Ascending aorta (tissue), 2 donors: ENCODE results near the gene ARID2. TPM values are rescaled to one million over a fixed set of nuclear protein-coding genes. Genes with fewer than 3 reads are reported as not detected.

ENCODE experiments used
- DNase-seq, 2 donors: peaks; one replicate each; pipeline ENCODE4 v3.0.0-alpha.2; 2019; ENCODE audit warnings: low spot score in 2 of 2
- H3K27ac ChIP-seq, 2 donors: fragments of 200-600 bp; sonication (generic); one replicate each; pipeline ENCODE4 v1.5.1; 2016 to 2017; ENCODE audit warnings: mild to moderate bottlenecking in 1 of 2
- H3K27me3 ChIP-seq: fragments of 200-600 bp; sonication (generic); one replicate; pipeline ENCODE4 v1.5.1; 2017
- H3K36me3 ChIP-seq, 2 donors: fragments of 200-600 bp; sonication (generic); one replicate each; pipeline ENCODE4 v1.5.1; 2016
- H3K4me1 ChIP-seq, 2 donors: fragments of 200-600 bp; sonication (generic); one replicate each; pipeline ENCODE4 v1.5.1; 2016 to 2017; ENCODE audit warnings: mild to moderate bottlenecking in 1 of 2
- H3K4me3 ChIP-seq, 2 donors: fragments of 200-600 bp; sonication (generic); one replicate each; pipeline ENCODE4 v1.5.1; 2016 to 2017; ENCODE audit warnings: mild to moderate bottlenecking in 1 of 2
- H3K9me3 ChIP-seq, 2 donors: fragments of 200-600 bp; sonication (generic); one replicate each; pipeline ENCODE4 v1.5.1; 2016
- CTCF ChIP-seq, 3 experiments: fragments of 200-600 bp in 2 of 3; fragments of 450-650 bp in 1 of 3; sonication (generic) in 2 of 3; IDR thresholded peaks; one replicate each; pipeline ENCODE4 v1.5.1; 2016 to 2019; ENCODE audit warnings: antibody characterized with exemption in 3 of 3, mild to moderate bottlenecking in 1 of 3, moderate library complexity in 1 of 3
- intact Hi-C: fragments of 100-400 bp; cut with DNase I; formaldehyde crosslinking; loops from one replicate; pipeline ENCODE4 v1.15.1; 2023
- total RNA-seq: library from RNA; depleted of rRNA; stranded (reverse); fragments of >200 nt; gene quantifications from one replicate; pipeline ENCODE4 v1.1.0, GENCODE V29; 2016

Gene ARID2
- 18.4 TPM for total RNA-seq

- H3K4me1 ChIP-seq: peaks cover 0 to 30% of the 10 kb centered on the region in 2 donors
- no peak for TF ChIP-seq CTCF (IDR thresholded peaks at IDR 0.05)
- H3K36me3 ChIP-seq: no peaks in the 10 kb centered on the region
- H3K27ac ChIP-seq: peak within 1 kb of the TSS; percentile 99
- H3K27me3 ChIP-seq: no peaks in the 10 kb centered on the region
- DNase-seq: peak in 1 of 2 donors; percentile 78
- no peaks in the 10 kb centered on the region for H3K9me3 ChIP-seq
- intact Hi-C loops: loop anchor here (2.0 to 10.0 kb wide), 7 partner anchors 187 to 557 kb away; partner anchors contain the start of genes ANO6 and SCAF11
- H3K4me3 ChIP-seq: peak within 1 kb of the TSS; percentile 74 to 95
Observed at GRCh38 chr12:45729233-45730083, at the start of gene ARID2. ARID2 (plus strand) TSS chr12:45729706; CDS start chr12:45729837, 131 bp downstream.

GRCh38 chr12:45680362-45680761 lies 49.1 kb upstream of the ARID2 start:
- H3K4me1 ChIP-seq: no peaks in the 10 kb centered on the region
- H3K36me3 ChIP-seq: no peaks in the 10 kb centered on the region
- no peak overlapping the region for H3K27ac ChIP-seq
- H3K27me3 ChIP-seq: no peaks in the 10 kb centered on the region
- H3K9me3 ChIP-seq: no peaks in the 10 kb centered on the region
- no peak overlapping the region for H3K4me3 ChIP-seq
- TF ChIP-seq CTCF (IDR thresholded peaks at IDR 0.05): no peak
- intact Hi-C loops: no loop called here
- DNase-seq: no peak

GRCh38 chr12:45681465-45681864 lies 48.0 kb upstream of the ARID2 start:
- no peaks in the 10 kb centered on the region for H3K27me3 ChIP-seq
- H3K27ac ChIP-seq: no peak overlapping the region
- H3K9me3 ChIP-seq: no peaks in the 10 kb centered on the region
- H3K4me3 ChIP-seq: no peak overlapping the region
- no peak for TF ChIP-seq CTCF (IDR thresholded peaks at IDR 0.05)
- no peaks in the 10 kb centered on the region for H3K4me1 ChIP-seq
- no peak for DNase-seq
- intact Hi-C loops: no loop called here
- no peaks in the 10 kb centered on the region for H3K36me3 ChIP-seq

GRCh38 chr12:45685680-45686079 lies 43.8 kb upstream of the ARID2 start:
- H3K27ac ChIP-seq: no peak overlapping the region
- intact Hi-C loops: no loop called here
- H3K9me3 ChIP-seq: no peaks in the 10 kb centered on the region
- H3K36me3 ChIP-seq: no peaks in the 10 kb centered on the region
- DNase-seq: no peak
- TF ChIP-seq CTCF (IDR thresholded peaks at IDR 0.05): no peak
- H3K27me3 ChIP-seq: no peaks in the 10 kb centered on the region
- H3K4me1 ChIP-seq: no peaks in the 10 kb centered on the region
- no peak overlapping the region for H3K4me3 ChIP-seq

- Histone ChIP-seq H3K36me3 (no peaks in the 10 kb centered on the region), H3K4me3 (no peak overlapping the region), H3K9me3 (no peaks in the 10 kb centered on the region), H3K27me3 (no peaks in the 10 kb centered on the region), H3K27ac (no peak overlapping the region), H3K4me1 (no peaks in the 10 kb centered on the region)
- DNase-seq: no peak
- intact Hi-C loops: no loop called here
- TF ChIP-seq CTCF (IDR thresholded peaks at IDR 0.05): no peak
Observed at GRCh38 chr12:45687081-45688015, 42.2 kb upstream of the ARID2 start.
